Esophagus squamous epithelium (tissue), 4 donors: ENCODE results near the gene DDA1.

Source experiments
- CTCF ChIP-seq, 6 experiments: fragments of 450-650 bp in 4 of 6; fragments of 200-600 bp in 2 of 6; sonication (generic) in 2 of 6; IDR thresholded peaks; one replicate each; pipeline ENCODE4 v1.5.1; 2016 to 2019; ENCODE audit warnings: antibody characterized with exemption in 6 of 6, mild to moderate bottlenecking in 4 of 6, moderate library complexity in 4 of 6
- POLR2A ChIP-seq, 4 donors: fragments of 450-650 bp; IDR thresholded peaks; one replicate each; pipeline ENCODE4 v1.6.1; 2017; ENCODE audit warnings: antibody characterized with exemption in 4 of 4, mild to moderate bottlenecking in 4 of 4, moderate library complexity in 3 of 4

- no peak for TF ChIP-seq POLR2A (IDR thresholded peaks at IDR 0.05)
- TF ChIP-seq CTCF (IDR thresholded peaks at IDR 0.05): no peak
These were observed 47.8 kb downstream of the DDA1 start for GRCh38 chr19:17357078-17357666.
